GM19372 (cell line): Measurements from ENCODE around the gene DHCR24.
"Not testable (repeated sequence)": the region's sequence is repeated elsewhere in the genome, so short reads cannot be mapped to it uniquely, and the experiment has no call there.

Experiments
- ATAC-seq: cut with Tn5 transposase; IDR thresholded peaks from one replicate; pipeline ENCODE4 v1.9.1; 2021; ENCODE audit warnings: mild to moderate bottlenecking, low read depth, moderate library complexity; ENCODE audit not compliant: unreplicated experiment

DHCR24 gene

DNA sequence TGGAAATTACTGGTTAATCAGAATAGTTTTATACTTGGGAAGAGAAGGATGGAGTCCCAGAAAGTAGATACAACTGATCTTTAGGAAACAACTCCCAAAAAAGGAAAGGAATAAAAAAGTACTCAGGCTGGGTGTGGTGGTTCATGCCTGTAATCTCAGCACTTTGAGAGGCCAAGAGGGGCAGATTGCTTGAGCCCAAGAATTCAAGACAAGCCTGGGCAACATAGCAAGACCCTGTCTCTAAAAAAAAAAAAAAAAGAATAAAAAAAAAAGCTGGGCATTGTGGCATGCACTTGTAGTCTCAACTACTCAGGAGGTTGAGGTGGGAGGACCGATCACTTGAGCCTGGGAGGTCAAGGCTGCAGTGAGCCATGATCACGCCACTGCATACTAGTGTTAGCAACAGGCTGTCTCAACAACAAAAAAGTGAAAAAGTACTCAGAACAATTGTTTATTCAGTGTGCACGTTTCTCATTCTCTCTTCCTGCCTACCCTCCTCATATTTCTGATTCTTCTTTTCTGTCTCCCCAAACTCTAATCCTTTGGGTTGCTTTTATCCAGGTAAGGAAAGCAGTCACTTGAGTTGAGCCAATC is 2.2 kb upstream of the DHCR24 start:
- ATAC-seq, result no peak

DNA sequence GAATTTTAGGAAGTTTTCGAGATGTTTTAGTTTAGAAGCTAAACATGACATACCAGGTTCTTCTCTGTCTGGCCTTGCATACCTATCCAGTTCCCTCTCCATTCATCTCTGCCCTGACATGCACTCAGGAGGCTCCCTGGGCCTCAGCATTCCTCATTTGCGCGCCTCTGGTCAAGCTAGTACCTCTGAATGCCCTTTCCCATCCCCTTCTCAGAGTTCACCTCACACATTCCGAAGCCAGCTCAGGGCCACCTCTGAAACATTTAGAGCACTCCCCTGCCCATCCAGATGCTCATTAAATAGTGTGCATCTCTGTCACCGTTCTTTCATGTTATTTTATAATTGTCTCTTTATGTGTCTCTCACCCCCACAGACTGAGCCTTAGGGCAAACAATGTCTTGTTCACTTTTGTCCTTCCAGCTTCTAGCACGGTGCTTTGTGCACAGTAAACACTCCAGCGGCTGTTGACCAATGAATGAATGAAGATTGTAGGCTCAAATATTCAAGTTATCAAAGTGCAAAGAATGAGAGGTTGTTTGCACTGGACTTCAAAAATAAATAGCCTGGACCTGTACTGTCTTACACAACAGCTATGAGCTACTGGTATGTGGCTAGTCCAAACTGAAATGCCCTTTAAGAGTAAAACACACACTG is 1.2 kb upstream of the DHCR24 start:
- no peak for ATAC-seq

DNA sequence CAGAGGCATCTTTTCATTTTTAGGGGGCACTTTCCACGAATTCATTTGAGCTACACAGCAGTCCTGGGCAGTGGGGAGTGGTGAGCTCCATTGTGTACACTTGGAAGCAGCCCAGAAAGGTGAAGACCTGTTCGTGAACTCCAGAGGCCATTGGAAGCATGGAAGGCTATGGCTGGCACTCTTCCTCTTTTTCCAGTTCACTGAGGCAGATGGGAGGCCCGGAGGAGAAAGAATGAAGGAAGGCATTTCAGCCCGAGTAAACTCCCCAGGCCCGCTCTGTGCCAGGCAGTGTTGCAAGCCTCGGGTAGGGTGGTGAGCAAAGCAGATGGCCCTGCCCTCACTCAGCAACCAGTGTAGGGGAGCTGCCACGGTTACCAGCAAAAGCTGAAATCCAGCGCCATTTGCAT is 673 bp upstream of the DHCR24 start:
- ATAC-seq, result no peak

DNA sequence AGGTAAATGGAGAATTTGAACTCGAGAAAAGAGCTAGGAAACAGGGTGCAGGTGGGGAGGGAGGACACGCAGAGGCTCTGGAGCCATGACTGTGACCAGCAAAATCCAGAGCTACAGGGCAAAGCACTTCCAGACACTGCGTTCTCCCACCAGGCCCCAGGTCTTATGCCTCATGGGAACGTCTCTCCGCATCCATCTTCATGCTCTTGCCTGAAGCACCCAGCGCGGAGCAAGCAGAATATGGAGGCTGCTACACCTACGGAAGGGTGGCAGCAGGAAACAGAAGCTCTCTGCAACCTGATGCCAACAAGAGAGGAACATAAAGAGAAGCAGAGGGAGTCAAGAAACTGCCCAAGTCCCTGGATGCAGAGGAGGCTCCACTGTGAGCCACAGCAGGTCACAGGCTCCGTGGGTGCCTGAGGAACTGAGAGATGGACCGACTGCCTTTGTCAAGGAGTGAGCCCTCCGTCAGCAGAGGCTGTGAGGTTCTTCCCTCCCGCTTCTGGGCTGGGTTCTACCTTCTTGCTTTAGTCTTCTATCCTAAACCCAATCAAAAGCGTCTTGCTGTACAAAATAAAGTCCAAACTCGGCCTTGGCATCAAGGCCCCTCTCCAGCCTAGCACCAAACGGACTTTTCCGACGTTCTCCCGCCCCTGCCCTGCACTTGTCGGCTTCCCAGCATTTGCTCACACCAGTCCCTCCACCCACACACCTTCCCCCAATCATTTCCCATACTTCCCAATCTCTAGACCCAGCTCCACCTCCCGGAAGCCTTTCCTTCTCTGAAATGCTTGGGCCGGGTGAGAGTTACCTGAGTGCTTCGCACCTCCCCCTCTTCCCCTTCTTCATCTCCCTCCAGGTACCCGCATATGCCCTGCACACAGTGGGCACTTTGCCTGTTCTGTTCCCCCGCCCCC is 930 bp downstream of the DHCR24 start:
- ATAC-seq, result no peak

DNA sequence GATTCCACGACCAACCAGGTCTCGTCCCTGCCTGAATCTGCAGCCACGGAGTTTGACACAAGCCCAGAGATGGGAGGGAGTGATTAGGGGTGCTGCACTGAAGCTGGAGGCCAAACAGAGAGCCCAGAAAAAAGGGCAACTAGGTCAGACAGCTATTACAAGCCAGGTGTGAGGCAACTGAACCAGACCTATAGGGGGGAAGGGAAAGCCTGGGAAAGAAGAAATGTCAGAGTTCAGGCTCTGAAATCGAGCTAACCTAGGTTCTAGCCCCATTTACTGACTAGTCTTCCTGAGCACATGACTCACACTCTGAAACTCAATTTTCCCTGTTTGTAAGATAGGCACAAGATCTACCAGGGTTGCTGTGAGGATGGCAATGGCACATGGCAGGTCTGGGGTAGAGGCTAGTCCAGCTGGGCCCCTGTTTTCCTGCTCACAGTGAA is 1.7 kb downstream of the DHCR24 start:
- ATAC-seq, result no peak

DNA sequence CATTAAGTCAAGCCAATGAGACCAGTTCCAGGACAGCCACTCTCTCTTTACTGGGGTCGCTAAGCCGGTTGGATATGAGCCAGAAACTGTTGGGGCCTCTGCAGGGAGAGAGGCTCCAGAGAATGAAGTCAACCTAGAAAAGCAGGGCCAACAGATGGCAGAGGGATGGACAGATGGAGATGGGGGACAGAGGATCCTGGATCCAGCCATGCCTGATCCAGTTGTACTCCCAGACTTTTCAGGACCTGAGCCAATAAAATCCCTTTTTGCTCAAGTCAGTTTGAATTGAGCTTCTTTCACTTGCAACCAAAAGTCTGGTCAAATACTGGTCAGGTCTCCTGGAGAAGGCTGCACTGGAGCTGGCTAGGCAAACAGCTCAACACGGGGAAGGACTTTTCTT is 2.2 kb downstream of the DHCR24 start:
- no peak for ATAC-seq

DNA sequence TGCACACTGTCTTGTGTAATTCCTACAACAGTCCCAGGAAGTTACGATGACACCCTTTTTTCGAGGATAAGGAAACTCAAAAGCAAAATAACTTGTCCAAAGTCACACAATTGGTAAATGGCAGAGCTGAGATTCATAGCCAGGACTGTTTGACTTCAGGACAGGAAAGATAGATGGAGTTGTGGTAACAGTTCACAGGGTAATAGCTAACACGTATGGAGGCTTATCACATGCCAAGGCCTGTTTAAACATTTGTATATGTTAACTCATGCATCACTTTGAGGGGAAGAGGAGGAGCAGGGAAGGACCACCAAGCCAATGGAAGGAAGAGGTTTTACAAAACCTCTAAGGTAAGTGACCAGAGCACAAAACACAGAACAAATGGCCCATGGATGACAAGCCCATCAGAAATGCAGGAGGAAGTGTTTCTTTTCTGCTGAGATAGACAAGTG is 2.8 kb downstream of the DHCR24 start:
- ATAC-seq, result no peak

DNA sequence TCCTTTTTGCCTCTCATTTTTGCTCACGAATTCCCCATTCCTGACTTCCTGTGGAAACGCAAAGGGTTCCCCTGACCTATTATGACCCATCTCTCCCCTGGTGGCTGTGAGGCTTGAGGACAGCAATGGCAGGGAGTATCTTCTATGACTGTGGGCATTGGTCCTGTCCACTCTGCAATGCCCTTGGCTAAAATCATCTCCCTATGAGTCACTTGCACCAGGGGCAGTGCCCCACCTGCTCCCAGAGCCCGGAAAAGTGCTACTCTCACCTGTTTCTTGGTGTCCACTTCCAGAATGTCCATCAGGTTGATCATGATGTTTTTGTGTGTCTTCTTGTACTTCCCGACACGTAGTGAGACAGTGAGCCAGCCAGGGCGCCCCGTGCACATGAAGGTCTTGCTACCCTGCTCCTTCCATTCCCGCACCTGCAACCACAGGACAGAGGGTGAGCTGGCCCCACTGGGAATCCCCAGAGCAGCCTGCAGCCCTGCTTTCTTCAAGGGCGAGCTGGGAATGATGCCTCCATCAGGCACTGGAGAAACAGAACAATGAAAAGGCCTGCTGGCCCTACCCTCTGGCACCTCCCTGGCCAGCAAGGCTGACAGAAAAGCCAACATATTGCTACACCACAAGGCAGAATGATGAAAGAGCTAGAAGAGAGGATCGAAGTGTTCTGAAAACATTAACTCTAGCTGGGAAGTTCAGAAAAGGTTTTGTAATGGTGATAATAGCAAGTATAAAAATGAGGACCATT is 3.5 kb downstream of the DHCR24 start:
- no peak for ATAC-seq

DNA sequence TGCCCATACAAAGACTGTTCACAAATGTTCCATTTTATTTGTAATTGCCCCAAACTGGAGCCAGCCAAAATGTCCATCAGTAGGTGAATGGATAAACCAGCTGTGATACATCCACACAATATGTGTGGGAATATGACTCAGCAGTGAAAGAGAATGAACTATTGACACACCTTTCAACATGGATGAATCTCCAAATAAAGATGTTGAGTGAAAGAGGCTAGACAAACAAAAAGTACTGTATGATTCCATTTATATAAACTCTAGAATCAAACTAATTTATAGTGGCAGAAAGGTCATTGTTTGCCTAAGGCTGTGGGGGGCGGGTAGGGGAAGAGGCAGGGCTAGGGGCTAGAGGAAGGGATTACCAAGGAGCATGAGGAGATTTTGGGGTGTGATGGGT is 4.5 kb downstream of the DHCR24 start:
- no peak for ATAC-seq

DNA sequence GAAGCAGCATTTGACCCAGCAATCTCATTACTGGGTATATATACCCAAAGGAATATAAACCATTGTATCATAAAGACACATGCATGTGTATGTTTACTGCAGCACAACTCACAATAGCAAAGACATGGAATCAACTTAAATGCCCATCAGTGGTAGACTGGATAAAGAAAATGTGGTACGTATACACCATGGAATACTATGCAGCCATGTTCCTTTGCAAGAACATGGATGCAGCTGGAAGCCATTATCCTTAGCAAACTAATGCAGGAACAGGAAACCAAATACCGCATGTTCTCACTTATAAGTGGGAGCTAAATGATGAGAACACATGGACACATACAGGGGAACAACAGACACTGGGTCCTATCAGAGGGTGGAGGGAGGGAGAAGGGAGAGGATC is 5.4 kb downstream of the DHCR24 start:
- ATAC-seq, result not testable (repeated sequence)

DNA sequence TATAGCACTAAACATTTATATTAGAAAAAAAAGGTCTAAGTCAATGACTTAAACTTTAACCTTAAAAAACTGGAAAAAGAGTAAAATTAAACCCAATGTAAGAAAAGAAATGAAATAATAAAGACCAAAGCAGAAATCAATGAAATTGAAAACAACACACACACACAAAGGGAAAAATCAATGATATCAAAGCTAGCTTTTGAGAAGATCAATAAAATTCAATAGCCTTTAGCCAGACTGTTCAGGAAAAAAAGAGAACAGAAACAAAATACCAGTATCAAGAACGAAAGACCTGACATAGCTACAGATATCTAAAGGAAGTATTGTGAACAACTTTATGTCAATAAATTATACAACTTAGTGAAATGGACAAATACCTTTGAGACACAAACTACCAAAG is 7.1 kb downstream of the DHCR24 start:
- no peak for ATAC-seq

DNA sequence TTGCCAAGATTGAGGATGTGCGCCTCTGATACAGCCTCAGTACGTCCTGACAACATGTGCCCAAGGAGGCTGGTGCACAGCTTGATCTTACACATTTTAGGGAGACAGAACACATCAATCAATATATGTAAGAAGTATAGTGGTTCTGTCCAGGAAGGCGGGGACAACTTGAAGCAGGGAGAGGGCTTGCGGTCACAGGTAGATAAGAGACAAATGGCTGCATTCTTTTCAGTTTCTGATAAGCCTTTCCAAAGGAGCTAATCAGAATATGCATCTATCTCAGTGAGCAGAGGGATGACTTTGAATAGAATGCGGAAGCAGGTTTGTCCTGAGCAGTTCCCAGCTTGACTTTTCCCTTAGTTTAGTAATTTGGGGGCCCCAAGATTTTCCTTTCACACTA is 10.2 kb downstream of the DHCR24 start:
- no peak for ATAC-seq

DNA sequence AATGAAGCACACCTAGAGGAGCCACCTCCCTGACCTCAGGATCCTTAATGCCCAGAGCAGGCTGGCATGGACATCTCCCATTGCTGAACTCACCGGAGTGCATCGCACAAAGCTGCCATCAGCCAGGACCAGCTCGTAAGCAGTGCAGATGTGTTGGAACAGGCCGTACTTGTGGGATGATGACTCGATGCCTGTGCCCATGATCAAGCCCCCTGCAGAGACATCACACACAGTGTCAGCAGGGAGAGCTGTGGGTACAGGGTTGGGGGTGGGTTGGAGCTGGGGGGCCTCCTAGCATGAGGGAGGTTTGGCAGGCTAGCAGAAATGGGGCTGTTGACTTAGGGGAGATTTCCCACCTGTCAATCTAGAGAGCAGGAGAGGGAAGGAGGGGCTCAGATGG is 12.0 kb downstream of the DHCR24 start:
- ATAC-seq, result no peak

DNA sequence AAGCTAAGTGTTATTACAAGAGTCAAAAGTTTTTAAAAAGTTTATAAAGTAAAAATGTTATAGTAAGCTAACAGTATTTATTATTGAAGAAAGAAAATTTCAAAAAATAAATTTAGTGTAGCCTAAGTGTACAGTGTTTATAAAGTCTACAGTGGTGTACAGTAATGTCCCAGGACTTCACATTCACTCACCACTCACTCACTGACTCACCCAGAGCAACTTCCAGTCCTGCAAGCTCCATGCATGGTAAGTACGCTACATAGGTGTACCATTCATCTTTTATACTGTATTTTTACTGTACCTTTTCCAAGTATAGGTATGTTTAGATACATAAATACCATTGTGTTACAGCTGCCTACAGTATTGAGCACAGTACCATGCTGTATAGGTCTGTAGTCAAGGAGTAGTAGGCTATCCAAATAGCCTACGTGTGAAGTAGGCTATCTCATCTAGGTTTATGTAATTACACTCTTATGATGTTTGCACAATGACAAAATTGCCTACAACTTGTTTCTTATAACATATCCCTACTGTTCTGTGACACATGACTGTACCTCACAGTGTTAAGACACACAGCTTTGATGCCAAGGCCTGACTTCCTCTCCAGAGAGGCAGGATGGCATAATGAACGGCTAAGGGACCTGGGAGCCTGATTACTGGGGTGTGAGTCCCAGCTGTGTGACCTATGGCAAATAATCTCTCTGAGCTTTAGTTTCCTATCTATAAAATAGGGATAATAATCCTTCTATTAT is 12.7 kb downstream of the DHCR24 start:
- no peak for ATAC-seq

DNA sequence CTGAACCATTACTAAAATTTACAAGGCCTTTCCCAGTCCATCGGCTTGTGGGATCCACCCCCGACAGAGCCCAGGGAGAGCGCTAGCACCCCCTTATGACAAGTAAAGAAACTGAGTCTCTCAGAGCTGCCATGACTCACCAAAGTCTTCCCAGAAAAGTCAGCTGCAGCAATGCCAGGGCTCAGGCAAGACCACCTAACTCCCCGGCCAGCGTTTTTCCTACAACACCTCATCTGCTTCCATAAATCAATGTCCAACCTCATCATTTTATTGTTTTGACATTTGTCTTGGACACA is 15.0 kb downstream of the DHCR24 start:
- no peak for ATAC-seq

DNA sequence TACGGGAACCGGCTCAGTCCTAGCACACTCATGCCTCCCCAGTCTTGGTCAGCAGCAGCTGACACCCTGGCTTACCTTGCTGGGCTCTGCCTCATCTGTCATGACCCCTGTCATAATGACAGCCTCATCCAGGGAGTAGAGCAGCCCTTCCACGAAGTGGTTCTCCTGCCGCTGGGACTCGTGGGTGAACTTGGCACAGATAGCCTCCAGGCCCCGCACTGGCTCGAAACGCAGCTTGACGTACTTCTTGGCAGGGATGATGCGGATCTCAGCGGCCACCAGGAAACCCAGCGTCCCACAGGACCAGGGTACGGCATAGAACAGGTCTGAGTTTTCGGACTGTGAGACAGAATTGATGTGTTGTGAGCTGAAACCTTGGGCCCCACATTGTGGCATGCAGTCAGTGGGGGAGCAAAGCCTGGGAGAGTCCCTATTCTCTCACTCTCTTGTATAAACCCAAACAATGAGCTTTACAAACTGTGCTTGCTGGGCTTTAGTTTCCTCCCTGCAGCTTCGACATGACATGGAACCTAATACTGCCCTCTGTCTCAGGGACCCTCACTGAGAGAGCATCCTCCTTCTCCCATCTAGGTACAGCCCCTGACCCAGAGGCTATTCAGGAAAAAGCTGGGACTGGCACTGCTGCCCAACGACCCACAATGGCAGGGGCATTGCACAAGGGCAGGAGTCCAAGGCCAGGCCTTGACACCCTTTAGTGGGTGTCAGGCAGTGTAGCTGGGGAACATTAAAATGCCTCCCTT is 15.5 kb downstream of the DHCR24 start:
- ATAC-seq, result no peak

DNA sequence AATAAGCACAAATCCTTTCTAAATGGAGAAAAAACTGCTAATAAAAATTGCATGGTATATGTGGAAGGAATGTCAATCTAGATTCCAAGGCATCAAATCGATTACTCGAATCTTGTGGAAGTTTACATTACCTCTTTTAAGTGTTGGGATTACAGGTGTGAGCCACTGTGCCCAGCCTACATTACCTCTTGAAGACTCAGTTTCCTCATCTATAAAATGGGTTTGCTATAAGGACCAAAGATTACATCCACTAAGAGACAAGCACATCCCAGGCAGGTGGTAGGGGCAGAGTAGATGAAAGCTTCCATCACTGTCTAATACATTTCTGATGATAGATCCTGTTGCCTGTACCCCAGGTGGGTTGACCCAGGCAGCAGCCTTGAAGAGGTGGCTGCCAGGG is 16.1 kb downstream of the DHCR24 start:
- no peak for ATAC-seq

DNA sequence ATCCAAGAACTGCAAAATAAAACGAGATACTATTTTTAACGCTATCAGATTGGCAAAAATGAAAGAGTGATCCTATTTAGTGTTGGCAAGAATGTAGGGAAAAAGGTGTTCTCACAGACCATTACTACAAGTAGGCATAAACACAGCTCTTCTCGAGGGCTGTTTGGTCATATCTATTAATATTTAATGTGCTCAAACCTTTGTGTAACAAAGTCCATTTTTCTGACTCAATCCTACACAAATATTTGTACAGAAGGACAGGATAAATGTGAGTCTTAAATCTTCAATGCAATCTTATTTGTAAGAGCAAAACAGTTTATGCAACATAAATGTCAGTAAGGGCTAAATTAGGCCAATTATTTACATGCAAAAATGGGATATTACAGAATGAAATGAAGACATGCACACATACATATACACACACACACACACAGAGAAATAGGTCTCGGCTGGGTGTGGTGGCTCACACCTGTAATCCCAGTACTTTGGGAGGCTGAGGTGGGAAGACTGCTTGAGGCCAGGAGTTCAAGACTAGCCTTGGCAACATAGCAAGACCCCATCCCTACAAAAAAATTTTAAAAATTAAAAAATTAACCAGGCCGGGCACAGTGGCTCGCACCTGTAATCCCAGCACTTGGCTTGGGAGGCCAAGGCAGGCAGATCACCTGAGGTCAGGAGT is 17.7 kb downstream of the DHCR24 start:
- no peak for ATAC-seq

DNA sequence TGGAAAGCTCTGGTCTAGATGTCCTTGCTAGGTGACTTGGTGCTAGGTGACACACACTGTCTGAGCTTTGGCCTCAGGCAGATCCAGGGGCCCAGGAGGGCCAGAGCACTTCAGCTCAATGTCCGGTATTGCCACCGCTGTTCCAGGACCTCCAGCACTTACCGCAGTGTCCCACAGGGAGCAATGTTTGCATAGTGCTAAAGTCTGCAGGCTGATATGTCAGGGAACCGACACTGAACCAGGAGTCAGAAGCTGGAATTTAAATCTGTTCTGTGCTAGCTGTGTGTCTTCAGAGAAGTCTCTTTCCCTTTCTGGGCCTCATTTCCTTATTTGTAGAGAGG is 19.3 kb downstream of the DHCR24 start:
- ATAC-seq, result no peak
